Epithelial cell of prostate (primary cell): ENCODE measurements around the gene FGFBP1.
"Not testable (repeated sequence)": the region's sequence is repeated elsewhere in the genome, so short reads cannot be mapped to it uniquely, and the experiment has no call there.

Experiments used
- DNase-seq: peaks from one replicate; pipeline ENCODE4 v3.0.0-alpha.2; 2011; ENCODE audit warnings: low read depth, low spot score
- H3K27ac ChIP-seq: fragments of 450-650 bp; 2 replicates; pipeline ENCODE4 v1.5.1; 2017; ENCODE audit warnings: mild to moderate bottlenecking

The FGFBP1 gene

GRCh38 chr4:15947684-15948083 lies 9.1 kb upstream of the FGFBP1 start:
- no peak overlapping the region for H3K27ac ChIP-seq

DNA sequence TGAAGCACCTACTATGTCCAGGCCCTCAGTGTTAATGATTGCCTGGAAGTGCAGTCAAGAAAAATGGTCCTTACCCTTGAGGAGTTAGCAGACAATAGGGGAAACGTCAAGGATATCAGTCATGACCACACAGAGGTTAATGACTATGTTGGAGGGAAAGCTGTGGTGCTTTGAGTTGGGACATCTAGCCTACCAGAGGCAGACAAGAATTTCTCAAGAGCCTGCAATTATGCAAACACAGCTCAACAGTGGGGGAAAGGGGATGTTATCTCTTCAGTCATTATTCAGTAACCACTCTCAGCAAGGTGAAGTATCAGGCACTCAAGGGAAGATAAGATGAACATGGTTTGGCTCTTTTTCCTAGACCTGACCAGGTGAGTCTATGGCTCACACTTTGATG lies 7.0 kb upstream of the FGFBP1 start:
- no peak overlapping the region for H3K27ac ChIP-seq
- no peak for DNase-seq

More at GRCh38 chr4:15947684-15948083, 9.1 kb upstream of the FGFBP1 start:
- DNase-seq = no peak

DNA sequence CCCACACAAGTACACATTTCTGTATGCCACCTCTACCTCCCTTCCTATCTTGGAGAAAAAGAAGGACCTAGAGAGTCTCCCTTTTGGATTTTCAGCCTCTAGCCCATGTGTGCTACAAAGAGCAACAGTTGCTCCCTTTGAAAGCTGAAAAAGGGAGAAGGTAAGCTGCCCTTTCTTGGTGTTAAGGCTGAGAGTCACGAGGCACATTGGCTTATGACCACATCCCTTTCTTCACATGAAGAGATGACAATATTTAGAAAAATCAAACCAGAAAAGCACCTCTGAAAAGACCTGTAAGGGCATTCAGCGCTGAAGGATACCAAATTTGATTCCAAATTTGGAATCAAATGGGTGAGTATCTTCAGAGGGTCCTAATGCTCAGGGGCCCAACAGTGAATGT lies 6.4 kb upstream of the FGFBP1 start:
- no peak overlapping the region for H3K27ac ChIP-seq
- DNase-seq = no peak

- no peak overlapping the region for H3K27ac ChIP-seq
- no peak for DNase-seq
These were observed 3.7 kb upstream of the FGFBP1 start for GRCh38 chr4:15942283-15942682.

DNA sequence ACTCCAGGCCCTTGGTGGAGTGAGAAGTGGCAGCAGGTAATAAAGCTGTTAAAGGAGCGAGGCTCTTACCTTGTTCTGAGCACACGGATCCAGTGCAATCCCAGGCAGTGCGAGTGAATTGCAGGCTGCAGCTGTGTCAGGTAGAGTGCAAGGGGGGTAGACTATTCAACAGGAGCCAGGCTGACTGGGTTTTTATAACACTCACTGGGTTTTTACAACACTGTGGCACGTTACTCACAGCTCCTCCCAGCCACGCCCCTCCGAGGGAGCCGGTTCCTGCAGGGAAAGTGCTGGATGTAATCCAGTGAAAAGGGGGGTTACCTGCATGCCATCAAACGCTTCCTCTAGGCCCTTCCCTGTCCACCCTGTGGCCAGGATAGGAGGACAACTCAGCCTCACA lies 358 bp downstream of the FGFBP1 start:
- H3K27ac ChIP-seq = peak overlapping the region; percentile 87
- DNase-seq = no peak

DNA sequence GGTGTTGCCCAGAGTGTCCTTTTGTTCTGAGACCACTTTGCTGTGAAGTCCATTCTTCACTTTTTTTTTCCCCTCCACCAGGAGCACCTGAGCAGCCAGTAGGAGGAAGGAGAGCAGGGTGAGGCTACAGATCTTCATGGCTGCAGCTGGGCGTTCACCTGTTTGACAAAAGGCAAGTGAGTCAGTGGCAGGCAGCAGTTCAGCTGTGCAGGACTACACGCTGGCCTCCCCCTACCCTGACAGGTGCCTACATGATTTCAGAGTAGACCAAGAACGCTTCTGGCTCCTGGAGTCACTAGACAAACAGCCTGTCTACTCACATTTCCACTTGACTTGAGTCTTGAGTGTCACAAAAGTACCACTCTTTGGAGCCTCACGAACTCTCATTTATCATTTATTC lies 2.0 kb downstream of the FGFBP1 start:
- H3K27ac ChIP-seq = peak overlapping the region; percentile 87
- DNase-seq = peak; percentile 84

- H3K27ac ChIP-seq = peak overlapping the region; percentile 87
- no peak for DNase-seq
These were observed 2.8 kb downstream of the FGFBP1 start for GRCh38 chr4:15935504-15936402.

DNA sequence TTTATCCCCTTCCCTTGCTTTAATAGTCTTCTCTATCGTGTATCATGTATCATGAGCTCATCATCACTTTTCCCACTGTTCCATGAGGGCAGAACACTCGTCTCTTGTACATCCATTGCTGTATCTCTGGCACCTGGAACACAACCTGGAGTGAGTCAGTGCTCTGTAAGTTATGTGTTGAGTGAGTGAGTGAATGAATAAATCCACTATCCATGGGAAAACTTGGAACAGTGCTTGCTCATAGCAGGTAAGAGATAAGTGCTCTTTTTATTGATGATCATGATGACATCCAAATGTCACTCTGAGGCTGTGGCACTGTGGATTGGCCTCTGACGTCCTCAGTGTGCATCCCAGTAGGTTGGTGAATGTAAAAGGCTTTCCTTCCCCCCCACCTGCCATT lies 4.3 kb downstream of the FGFBP1 start:
- peak overlapping the region; percentile 87 for H3K27ac ChIP-seq
- no peak for DNase-seq

DNA sequence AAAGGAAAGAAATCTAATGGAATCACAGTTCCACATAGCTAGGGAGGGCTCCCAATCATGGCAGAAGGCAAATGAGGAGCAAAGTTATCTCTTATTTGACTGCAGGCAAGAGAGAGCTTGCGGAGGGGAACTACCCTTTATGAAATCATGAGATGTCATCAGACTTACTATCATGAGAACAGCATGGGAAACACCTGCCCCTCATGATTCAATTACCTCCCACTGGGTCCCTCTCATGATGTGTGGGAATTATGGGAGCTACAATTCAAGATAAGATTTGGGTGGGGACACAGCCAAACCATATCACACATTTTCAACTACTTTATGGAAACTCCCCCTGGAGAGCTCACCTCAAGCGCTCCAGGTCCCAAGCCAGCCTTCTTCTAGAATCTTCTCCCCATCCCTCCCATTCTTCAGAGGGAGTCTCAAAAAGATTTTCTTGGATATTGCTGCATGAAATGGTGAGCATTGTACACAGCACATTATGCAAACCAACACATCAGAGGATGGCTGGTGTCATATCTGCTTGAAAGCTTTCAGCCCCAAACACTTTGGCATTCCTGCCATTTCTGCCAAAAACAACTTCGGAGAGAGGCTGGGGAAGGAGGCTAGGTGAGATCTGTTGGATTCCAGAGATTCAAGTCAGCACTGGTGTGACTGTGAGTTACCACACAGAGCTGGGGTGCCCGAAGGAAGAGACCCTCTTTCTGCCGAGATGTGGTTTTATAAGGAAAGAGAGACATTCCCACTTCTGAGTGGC lies 6.9 kb downstream of the FGFBP1 start:
- no peak for DNase-seq
- H3K27ac ChIP-seq = no peak overlapping the region

DNA sequence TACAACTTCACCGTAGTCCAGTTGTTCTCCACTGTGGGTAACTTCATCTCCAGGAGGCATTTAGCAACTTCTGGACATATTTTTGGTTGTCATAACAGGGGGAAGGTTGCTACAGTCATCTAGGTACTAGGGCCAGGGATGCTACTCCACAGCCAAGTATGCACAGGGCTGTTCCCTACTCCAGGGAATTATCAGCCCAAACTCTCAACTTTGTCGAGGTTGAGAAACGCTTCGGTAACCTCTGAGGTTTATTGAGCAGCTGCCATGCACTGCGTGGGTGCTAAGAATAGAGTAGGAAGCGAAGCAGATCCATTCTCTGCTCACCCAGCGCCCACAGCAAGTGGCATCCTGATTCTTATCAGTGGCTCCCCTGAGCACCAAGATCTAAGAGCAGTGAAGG lies 8.2 kb downstream of the FGFBP1 start:
- no peak for DNase-seq
- no peak overlapping the region for H3K27ac ChIP-seq

DNA sequence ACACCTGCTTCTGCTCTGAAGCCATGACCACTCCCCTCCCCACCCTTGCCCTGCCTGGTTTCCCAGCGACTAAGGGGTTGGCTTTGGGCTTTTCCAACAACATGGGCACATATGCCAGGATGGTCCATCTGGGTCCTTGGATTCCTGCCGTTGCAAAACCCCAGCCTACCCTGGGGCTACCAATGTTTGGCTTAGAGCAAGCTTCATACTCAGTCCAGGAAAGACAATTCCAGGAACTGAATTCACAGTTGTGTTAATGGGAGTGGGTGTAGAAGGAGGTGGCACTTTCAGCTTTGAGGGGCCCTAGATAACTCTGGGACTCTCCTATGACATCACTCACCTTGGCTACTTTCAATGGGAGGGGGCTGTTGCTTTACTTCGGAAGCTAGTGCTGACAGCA lies 9.0 kb downstream of the FGFBP1 start:
- H3K27ac ChIP-seq = no peak overlapping the region
- no peak for DNase-seq

DNA sequence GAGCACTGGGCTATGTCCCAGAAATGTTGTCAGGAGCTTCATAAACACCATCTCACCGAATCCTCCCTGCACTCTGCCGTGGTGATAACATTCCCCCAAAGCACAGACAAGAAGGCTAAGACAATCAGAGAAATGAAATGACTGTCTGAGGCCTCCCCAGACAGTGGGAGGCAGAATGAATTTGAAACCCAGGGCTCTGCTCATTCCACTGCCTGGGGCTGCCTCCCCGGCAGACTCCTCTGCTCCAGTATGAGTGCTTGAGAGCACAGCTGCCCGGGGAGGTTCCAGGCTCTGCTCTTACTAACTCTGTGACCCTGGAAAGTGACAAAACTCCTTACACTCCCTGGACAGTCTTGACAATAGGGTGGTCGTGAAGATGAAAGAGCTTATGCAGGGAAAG lies 9.7 kb downstream of the FGFBP1 start:
- H3K27ac ChIP-seq = no peak overlapping the region
- no peak for DNase-seq

DNA sequence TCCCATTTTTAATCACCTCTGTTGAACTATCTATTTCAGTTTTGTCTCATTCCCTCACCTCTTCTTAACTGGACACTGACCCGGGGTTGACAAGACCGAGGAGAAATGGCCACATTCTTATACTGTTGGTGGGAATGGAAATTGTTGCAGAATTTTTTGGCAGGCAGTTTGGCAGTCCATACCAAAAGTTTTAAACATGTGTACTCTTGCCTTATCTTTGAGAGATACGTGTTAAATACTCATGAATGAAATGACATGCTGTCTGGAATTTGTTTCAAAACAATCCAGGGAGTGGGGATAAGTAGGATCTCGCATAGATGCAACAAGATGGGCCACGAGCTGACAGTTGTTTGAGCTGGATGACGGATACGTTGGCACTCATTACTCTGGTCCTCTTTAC lies 12.1 kb downstream of the FGFBP1 start:
- DNase-seq = no peak
- no peak overlapping the region for H3K27ac ChIP-seq

- DNase-seq = no peak
- H3K27ac ChIP-seq = no peak overlapping the region
These were observed 12.7 kb downstream of the FGFBP1 start for GRCh38 chr4:15925830-15926229.

DNA sequence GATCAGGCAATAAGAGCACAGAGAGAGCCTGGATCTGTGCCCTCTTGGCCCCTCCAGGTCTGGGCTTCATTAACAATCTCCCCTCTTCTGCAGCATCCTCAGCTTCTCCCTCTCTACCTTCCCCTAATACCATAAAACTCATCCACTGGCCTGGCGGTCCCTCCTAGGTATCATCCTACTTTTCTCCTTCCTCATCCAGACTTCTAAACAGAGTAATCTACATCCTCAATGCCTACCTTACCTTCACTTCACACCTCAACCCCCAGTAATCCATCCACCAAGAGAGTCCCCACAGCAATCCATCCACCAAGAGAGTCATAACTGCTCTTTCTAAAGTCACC lies 17.0 kb downstream of the FGFBP1 start:
- no peak for DNase-seq
- H3K27ac ChIP-seq = peak overlapping the region; percentile 90

DNA sequence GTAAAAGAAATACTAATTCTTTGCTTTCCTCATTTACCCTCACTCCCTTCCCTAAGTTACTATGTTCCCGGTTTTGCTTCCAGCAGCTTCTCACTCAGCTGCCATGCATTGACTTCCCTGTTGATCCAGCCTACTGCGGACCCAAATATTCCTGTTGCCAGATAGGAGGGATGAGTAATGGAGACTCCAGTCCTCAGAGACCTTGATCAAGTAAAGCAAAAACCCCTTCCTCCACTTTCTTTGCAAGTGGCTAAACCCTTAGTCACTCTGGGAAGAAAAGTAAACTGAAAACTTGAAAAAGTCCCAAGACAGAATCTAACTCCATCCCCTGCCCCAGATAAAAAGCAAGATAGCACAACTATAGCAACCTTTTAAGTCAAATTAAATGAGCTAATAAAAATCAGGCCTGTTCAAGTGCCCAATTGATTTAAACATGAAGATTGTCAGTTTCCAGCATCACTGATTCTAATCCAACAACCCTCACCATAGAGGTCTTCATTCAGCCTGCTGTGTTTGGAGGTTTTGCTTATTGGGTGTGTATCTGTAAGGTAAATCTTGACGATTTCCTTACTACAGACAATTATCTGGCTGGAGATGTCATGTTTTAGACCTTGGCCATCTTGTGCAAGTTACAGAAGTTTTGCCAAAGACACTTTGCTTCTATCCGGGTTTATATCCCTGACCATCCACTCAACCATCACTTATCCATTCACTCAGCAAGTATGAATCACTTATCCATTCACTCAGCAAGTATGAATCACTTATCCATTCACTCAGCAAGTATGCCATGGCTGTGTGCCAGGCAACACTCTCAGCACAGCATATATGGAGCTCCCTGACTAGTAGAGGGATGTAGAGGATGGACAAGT lies 17.6 kb downstream of the FGFBP1 start:
- peak; percentile 91 for DNase-seq
- H3K27ac ChIP-seq = peak overlapping the region; percentile 90

- peak overlapping the region; percentile 90 for H3K27ac ChIP-seq
These were observed 19.9 kb downstream of the FGFBP1 start for GRCh38 chr4:15918484-15919129.

GRCh38 chr4:15917297-15917696 lies 21.2 kb downstream of the FGFBP1 start:
- H3K27ac ChIP-seq = peak overlapping the region; percentile 98
- no peak for DNase-seq

More at GRCh38 chr4:15918484-15919129, 19.9 kb downstream of the FGFBP1 start:
- DNase-seq = no peak

GRCh38 chr4:15916358-15916757 lies 22.2 kb downstream of the FGFBP1 start:
- peak overlapping the region; percentile 98 for H3K27ac ChIP-seq

DNA sequence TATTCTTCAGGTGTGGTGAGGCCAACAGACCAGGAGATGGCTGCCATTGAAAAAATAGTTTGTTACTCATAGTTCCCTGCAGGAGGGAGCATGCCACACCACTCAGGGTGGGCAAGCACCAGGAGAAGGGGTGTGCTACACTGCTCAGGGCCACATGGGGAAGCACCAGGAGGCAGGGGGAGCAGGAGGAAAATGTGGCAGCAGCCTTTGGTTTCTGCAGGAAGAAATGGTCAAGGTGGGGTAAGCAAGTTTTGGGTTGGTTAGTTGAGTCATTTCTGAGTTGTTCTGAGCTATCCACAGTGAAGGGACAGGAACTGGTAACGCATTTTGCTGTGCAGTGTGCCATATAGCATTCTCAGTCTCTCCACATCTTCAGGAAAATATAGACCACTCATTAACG lies 23.8 kb downstream of the FGFBP1 start:
- no peak for DNase-seq
- peak overlapping the region; percentile 98 for H3K27ac ChIP-seq

More at GRCh38 chr4:15916358-15916757, 22.2 kb downstream of the FGFBP1 start:
- DNase-seq = not testable (repeated sequence)
